Stimulated activated naive CD8-positive, alpha-beta T cell treated with anti-CD3 and anti-CD28 coated beads, Interleukin-15, Interleukin-2, amounts not matched to agents 100 U/mL and 50 U/mL, for 24 hours (primary cell): Measurements from ENCODE around the gene NLRP3.
"Not testable (repeated sequence)": the region's sequence is repeated elsewhere in the genome, so short reads cannot be mapped to it uniquely, and the experiment has no call there.

Experiments used
- ATAC-seq: fragments of 150-1000 bp; cut with Tn5 transposase; one replicate; pipeline ENCODE4 v1.10.0; 2021
- DNase-seq: peaks from one replicate; pipeline ENCODE4 v3.0.0; 2021

NLRP3 gene

GRCh38 chr1:247390996-247391395, 25.0 kb upstream of the NLRP3 start:
- ATAC-seq: no peak
- no peak for DNase-seq

- no peak for DNase-seq
- ATAC-seq: no peak
Measured at GRCh38 chr1:247392088-247392487, 23.9 kb upstream of the NLRP3 start.

GRCh38 chr1:247395075-247395474, 20.9 kb upstream of the NLRP3 start:
- not testable (repeated sequence) for ATAC-seq, DNase-seq

GRCh38 chr1:247400685-247401084, 15.3 kb upstream of the NLRP3 start:
- ATAC-seq: no peak
- no peak for DNase-seq

- DNase-seq: no peak
Measured at GRCh38 chr1:247401310-247402119, 14.5 kb upstream of the NLRP3 start.

GRCh38 chr1:247402120-247402675, 13.8 kb upstream of the NLRP3 start:
- DNase-seq (no peak), ATAC-seq (no peak)

More at GRCh38 chr1:247401310-247402119, 14.5 kb upstream of the NLRP3 start:
- ATAC-seq: no peak

GRCh38 chr1:247406014-247406656, 9.8 kb upstream of the NLRP3 start:
- DNase-seq: no peak
- no peak for ATAC-seq

GRCh38 chr1:247407180-247407616, 8.8 kb upstream of the NLRP3 start:
- ATAC-seq (peak; percentile 89), DNase-seq (peak; percentile 77)

GRCh38 chr1:247408100-247408499, 7.9 kb upstream of the NLRP3 start:
- ATAC-seq (no peak), DNase-seq (no peak)

GRCh38 chr1:247409869-247410544, 6.0 kb upstream of the NLRP3 start:
- DNase-seq: peak; percentile 62
- peak; percentile 77 for ATAC-seq

GRCh38 chr1:247411621-247412327, 4.2 kb upstream of the NLRP3 start:
- DNase-seq: no peak
- no peak for ATAC-seq

GRCh38 chr1:247417831-247418230, 1.9 kb downstream of the NLRP3 start:
- ATAC-seq (no peak), DNase-seq (no peak)

GRCh38 chr1:247419336-247419735, 3.4 kb downstream of the NLRP3 start:
- DNase-seq: no peak
- no peak for ATAC-seq

GRCh38 chr1:247421074-247421473, 5.1 kb downstream of the NLRP3 start:
- ATAC-seq (peak; percentile 94), DNase-seq (peak; percentile 48)

GRCh38 chr1:247429496-247429895, 13.5 kb downstream of the NLRP3 start:
- ATAC-seq: no peak
- DNase-seq: no peak

GRCh38 chr1:247430434-247430833, 14.5 kb downstream of the NLRP3 start:
- ATAC-seq: no peak
- DNase-seq: no peak

- ATAC-seq: no peak
- no peak for DNase-seq
Measured at GRCh38 chr1:247431643-247432042, 15.7 kb downstream of the NLRP3 start.

- ATAC-seq (no peak), DNase-seq (no peak)
Measured at GRCh38 chr1:247434005-247434404, 18.0 kb downstream of the NLRP3 start.

- no peak for ATAC-seq
- no peak for DNase-seq
Measured at GRCh38 chr1:247435030-247435758, 19.2 kb downstream of the NLRP3 start.

- no peak for ATAC-seq
Measured at GRCh38 chr1:247435759-247436147, 19.8 kb downstream of the NLRP3 start.

More at GRCh38 chr1:247435759-247436147, 19.8 kb downstream of the NLRP3 start:
- no peak for DNase-seq
